ENCODE results near the gene TNN. TPM values are rescaled to one million over a fixed set of nuclear protein-coding genes. Genes with fewer than 3 reads are reported as not detected.

Gene TNN
- total RNA-seq, 1 experiment from 2014 or later: 0.11 TPM

- no peaks in the 10 kb centered on the region for H4K20me1 ChIP-seq (ENCODE audit: control insufficient read depth, insufficient read depth, insufficient read length)
- no peak overlapping the region for H2BK120ac ChIP-seq (ENCODE audit: low read depth, low read length, poor library complexity, severe bottlenecking)
- DNase-seq: no peak
- Mint-ChIP-seq H3K27me3 (ENCODE audit: low read depth) (peaks cover 30% of the 10 kb centered on the region), H3K27ac (no peak overlapping the region), H3K9me3 (no peaks in the 10 kb centered on the region), H3K4me3 (peak overlapping the region; percentile 77 to 92), H3K4me1 (peaks cover 8 to 11% of the 10 kb centered on the region in 2 experiments; a peak in 3 of 4 replicates), H3K36me3 (ENCODE audit: insufficient read depth in 1 of 3, low read depth in 3 of 3) (no peaks in the 10 kb centered on the region)
- no peak overlapping the region for H3K23ac ChIP-seq (ENCODE audit: insufficient read length, low read depth, low read length)
- no peaks in the 10 kb centered on the region for H3K4me1 ChIP-seq (ENCODE audit: insufficient read depth, low read length)
- no peak overlapping the region for H2AFZ ChIP-seq (ENCODE audit: low read length)
- H4K5ac ChIP-seq (ENCODE audit: insufficient read length, low read depth, low read length): no peak overlapping the region
- peak overlapping the region; percentile 66 for H3K4me2 ChIP-seq (ENCODE audit: insufficient read depth, insufficient read length, low read length)
- no peak overlapping the region for H2BK12ac ChIP-seq (ENCODE audit: insufficient read length, low read depth, low read length)
- no peak overlapping the region for H4K8ac ChIP-seq (replicated peaks; ENCODE audit: insufficient read length, low read depth, low read length)
- no peaks in the 10 kb centered on the region for H3K79me2 ChIP-seq (ENCODE audit: insufficient read depth, low read length)
- H3K14ac ChIP-seq (ENCODE audit: insufficient read depth, low read length): no peak overlapping the region
- H2BK5ac ChIP-seq (ENCODE audit: insufficient read length, low read length): no peak overlapping the region
- H3K56ac ChIP-seq (ENCODE audit: insufficient read length, low read depth, low read length): no peak overlapping the region
- H3K27ac ChIP-seq (ENCODE audit: insufficient read length, low read depth, low read length): no peak overlapping the region
- no peaks in the 10 kb centered on the region for H3K9me3 ChIP-seq (ENCODE audit: control insufficient read depth, low read depth, low read length)
- no peak for TF ChIP-seq CTCF (conservative IDR thresholded peaks at IDR 0.05)
- WGBS (ENCODE audit: extremely low coverage, insufficient read length, low lambda C conversion rate): no CpG with 5 or more reads among the region's 7 CpGs
- H3K4ac ChIP-seq (ENCODE audit: low read depth, low read length): no peak overlapping the region
- no peak overlapping the region for H2BK15ac ChIP-seq (ENCODE audit: low read depth, low read length)
- peaks cover 2% of the 10 kb centered on the region; the same call in 1 of the 2 replicates for H3K27me3 ChIP-seq (ENCODE audit: insufficient read depth, low read length)
- H2AK5ac ChIP-seq (ENCODE audit: insufficient read length, low read length): no peak overlapping the region
- H3K9ac ChIP-seq (ENCODE audit: extremely low read depth, insufficient read length, low read length): no peak overlapping the region
- no peak overlapping the region for H4K91ac ChIP-seq (ENCODE audit: insufficient read length, low read depth, low read length)
- H3K79me1 ChIP-seq (ENCODE audit: insufficient read depth, low read depth, low read length, poor library complexity, severe bottlenecking): no peaks in the 10 kb centered on the region
- no peak overlapping the region for H3T11ph ChIP-seq (ENCODE audit: low read length)
- no peak overlapping the region for H3K18ac ChIP-seq (ENCODE audit: insufficient read length, low read depth, low read length)
- no peak overlapping the region for H2BK20ac ChIP-seq (ENCODE audit: low read depth, low read length, poor library complexity, severe bottlenecking)
- H3K23me2 ChIP-seq (ENCODE audit: insufficient read length, low read depth, low read length, poor library complexity, severe bottlenecking): peaks cover 18% of the 10 kb centered on the region
These were observed 124.0 kb downstream of the TNN start for GRCh38 chr1:175191659-175192058.
